ENCODE results near the gene TRAF3.

DNA sequence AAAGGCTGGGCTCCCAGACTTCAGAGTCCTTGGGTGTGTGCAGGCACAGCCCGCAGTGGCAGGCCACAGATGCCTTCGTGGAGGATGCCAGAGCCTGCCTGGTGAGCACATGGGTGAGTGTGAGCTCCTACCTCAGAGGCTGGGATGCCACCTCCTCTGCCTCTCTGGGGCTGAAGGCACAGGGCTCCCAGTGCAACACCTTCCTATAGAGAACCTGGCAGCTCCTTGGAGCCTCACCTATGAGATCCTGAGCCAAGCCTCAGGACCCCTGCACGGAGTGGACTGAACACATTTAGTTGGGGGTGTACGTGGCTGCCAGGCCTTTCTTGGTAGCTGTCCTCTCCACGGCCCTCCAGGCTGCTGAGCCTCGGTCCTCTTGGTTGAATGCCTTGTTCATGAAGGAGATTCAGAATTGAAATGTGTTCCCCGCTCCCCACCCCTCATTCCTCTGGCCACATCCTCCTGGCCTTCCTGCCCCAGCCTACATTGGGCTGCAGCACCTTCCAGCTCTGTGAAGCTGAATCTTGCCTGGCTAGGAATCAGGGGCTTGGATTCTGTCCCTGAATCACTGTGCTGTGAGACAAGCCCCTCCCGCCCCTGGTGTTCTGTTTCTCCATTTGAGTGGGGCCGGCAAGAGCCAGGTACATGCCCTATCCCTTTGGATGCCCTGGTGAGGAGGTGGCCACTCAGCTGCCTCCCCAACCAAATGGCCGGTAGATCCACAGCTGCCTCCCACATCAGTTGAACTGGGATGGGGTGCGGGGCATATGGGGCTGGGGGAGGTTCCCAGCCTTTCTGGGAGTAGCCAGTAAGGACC is 38.7 kb upstream of the TRAF3 start:
- no peak for TF ChIP-seq CTCF (IDR thresholded peaks at IDR 0.05; ENCODE audit: borderline replicate concordance, extremely low read depth, low read length, poor library complexity, severe bottlenecking)
- TF ChIP-seq EZH2 (IDR thresholded peaks at IDR 0.05; ENCODE audit: borderline replicate concordance, low read depth, low read length, severe bottlenecking): no peak

Data from DND-41 (cell line).